ENCODE measurements around the gene CASTOR2. TPM values are rescaled to one million over a fixed set of nuclear protein-coding genes. Genes with fewer than 3 reads are reported as not detected.

CASTOR2 gene
- total RNA-seq, 3 donors from 2014 or later: 4.3 to 8.8 (median 7.8) TPM

DNA sequence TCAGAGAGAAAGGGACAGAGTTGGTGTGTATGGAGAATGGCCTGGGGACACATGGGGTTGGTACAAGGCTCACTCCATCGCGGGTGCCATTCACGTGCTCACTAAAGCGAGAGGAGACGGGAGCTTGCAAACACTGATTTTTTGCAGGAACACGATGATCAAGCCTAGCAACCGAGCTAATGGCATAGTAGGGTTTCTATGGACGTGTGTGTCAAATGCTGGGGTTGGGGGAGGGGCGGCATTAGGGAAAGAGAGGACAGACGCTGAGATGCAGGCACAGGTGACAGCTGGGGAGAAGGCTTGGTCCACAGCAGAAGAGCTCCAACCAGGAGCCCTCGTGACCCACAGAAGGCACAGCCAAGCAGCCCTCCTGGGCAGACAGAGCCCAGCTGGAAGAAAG is 75.2 kb downstream of the CASTOR2 start:
- TF ChIP-seq POLR2AphosphoS5 (IDR thresholded peaks at IDR 0.05) (no peak), CTCF (IDR thresholded peaks at IDR 0.05) (no peak), POLR2A (IDR thresholded peaks at IDR 0.05) (no peak)
- H3K4me3 ChIP-seq: no peak overlapping the region
- intact Hi-C loops (cut with DNase I; ENCODE audit: low total_unique reads): no loop called here

DNA sequence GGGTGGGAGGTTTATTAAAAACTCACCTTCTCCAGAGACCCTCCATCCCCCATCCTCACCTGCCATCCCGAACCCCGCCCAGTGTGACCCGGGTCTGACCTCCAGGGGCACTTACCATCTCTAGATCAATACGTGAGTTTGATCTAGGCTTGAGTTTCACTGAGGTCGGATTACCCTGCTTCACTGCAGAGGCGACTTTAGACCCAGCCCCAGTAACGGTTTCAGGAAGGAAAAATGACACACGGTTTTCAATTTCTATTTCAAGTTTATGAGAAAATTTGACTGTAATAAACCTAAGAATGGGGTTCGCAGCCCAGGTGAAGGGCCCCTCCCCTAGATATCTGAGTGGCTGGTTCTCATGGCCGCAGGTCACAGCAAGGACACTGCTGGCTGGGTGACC is 76.0 kb downstream of the CASTOR2 start:
- Histone ChIP-seq H3K27me3 (no peaks in the 10 kb centered on the region), H3K4me3 (no peak overlapping the region), H3K27ac (no peak overlapping the region), H3K36me3 (no peaks in the 10 kb centered on the region), H3K4me1 (no peaks in the 10 kb centered on the region), H3K9me3 (no peaks in the 10 kb centered on the region)
- TF ChIP-seq POLR2AphosphoS5 (IDR thresholded peaks at IDR 0.05) (no peak), POLR2A (IDR thresholded peaks at IDR 0.05) (no peak), CTCF (IDR thresholded peaks at IDR 0.05) (no peak)
- no peak for DNase-seq (ENCODE audit: low spot score in 2 of 2)
- intact Hi-C loops (cut with DNase I; ENCODE audit: low total_unique reads): no loop called here

More for the DNA sequence above, 75.2 kb downstream of the CASTOR2 start:
- Histone ChIP-seq H3K36me3 (no peaks in the 10 kb centered on the region), H3K9me3 (no peaks in the 10 kb centered on the region), H3K27me3 (no peaks in the 10 kb centered on the region), H3K4me1 (no peaks in the 10 kb centered on the region), H3K27ac (no peak overlapping the region)
- DNase-seq (ENCODE audit: low spot score in 2 of 2): no peak

- intact Hi-C loops (cut with DNase I; ENCODE audit: low total_unique reads): no loop called here
- Histone ChIP-seq H3K4me1 (no peaks in the 10 kb centered on the region), H3K9me3 (no peaks in the 10 kb centered on the region), H3K27ac (peak overlapping the region; percentile 55 to 82), H3K36me3 (no peaks in the 10 kb centered on the region), H3K27me3 (no peaks in the 10 kb centered on the region), H3K4me3 (peak overlapping the region in 1 of 3 donors; percentile 44)
- TF ChIP-seq CTCF (IDR thresholded peaks at IDR 0.05) (no peak), POLR2A (IDR thresholded peaks at IDR 0.05) (no peak), POLR2AphosphoS5 (IDR thresholded peaks at IDR 0.05) (no peak)
- DNase-seq (ENCODE audit: low spot score in 2 of 2): peak in 1 of 2 donors; percentile 35
Observed at GRCh38 chr7:75042286-75042685, 77.8 kb downstream of the CASTOR2 start.

- Histone ChIP-seq H3K27me3 (no peaks in the 10 kb centered on the region), H3K36me3 (no peaks in the 10 kb centered on the region), H3K4me1 (no peaks in the 10 kb centered on the region), H3K27ac (peak overlapping the region; percentile 55 to 82), H3K4me3 (no peak overlapping the region), H3K9me3 (no peaks in the 10 kb centered on the region)
- no peak for DNase-seq (ENCODE audit: low spot score in 2 of 2)
- intact Hi-C loops (cut with DNase I; ENCODE audit: low total_unique reads): no loop called here
- TF ChIP-seq POLR2AphosphoS5 (IDR thresholded peaks at IDR 0.05) (no peak), CTCF (IDR thresholded peaks at IDR 0.05) (no peak), POLR2A (IDR thresholded peaks at IDR 0.05) (no peak)
Observed at GRCh38 chr7:75042831-75043703, 78.6 kb downstream of the CASTOR2 start.

- Histone ChIP-seq H3K27me3 (no peaks in the 10 kb centered on the region), H3K36me3 (no peaks in the 10 kb centered on the region), H3K27ac (no peak overlapping the region), H3K4me3 (no peak overlapping the region), H3K4me1 (no peaks in the 10 kb centered on the region), H3K9me3 (no peaks in the 10 kb centered on the region)
- DNase-seq (ENCODE audit: low spot score in 2 of 2): no peak
- intact Hi-C loops (cut with DNase I; ENCODE audit: low total_unique reads): no loop called here
- no peak for TF ChIP-seq CTCF (IDR thresholded peaks at IDR 0.05)
- TF ChIP-seq POLR2A (IDR thresholded peaks at IDR 0.05): no peak
- TF ChIP-seq POLR2AphosphoS5 (IDR thresholded peaks at IDR 0.05): no peak
Observed at GRCh38 chr7:75045881-75046280, 81.4 kb downstream of the CASTOR2 start.

All from breast epithelium (tissue), 4 donors.